HG02763 (cell line): ENCODE measurements around the gene MAP1S.
A peak's percentile ranks its signal among the peaks of the same experiment; 100 is the strongest.

ENCODE experiments used
- ATAC-seq: cut with Tn5 transposase; IDR thresholded peaks from one replicate; pipeline ENCODE4 v1.9.1; 2021; ENCODE audit warnings: mild to moderate bottlenecking, moderate library complexity; ENCODE audit not compliant: unreplicated experiment

The MAP1S gene

GRCh38 chr19:17737690-17738153, 18.4 kb downstream of the MAP1S start:
- ATAC-seq, result no peak

- no peak for ATAC-seq
Measured at GRCh38 chr19:17739121-17739875, 20.0 kb downstream of the MAP1S start.

- ATAC-seq, result no peak
Measured at GRCh38 chr19:17741456-17741855, 22.2 kb downstream of the MAP1S start.

- ATAC-seq, result no peak
Measured at GRCh38 chr19:17743874-17744580, 24.7 kb downstream of the MAP1S start.

- peak; percentile 69 for ATAC-seq
Measured at GRCh38 chr19:17747205-17748098, 28.2 kb downstream of the MAP1S start.

GRCh38 chr19:17748884-17749638, 29.8 kb downstream of the MAP1S start:
- ATAC-seq, result no peak

- no peak for ATAC-seq
Measured at GRCh38 chr19:17749912-17750317, 30.6 kb downstream of the MAP1S start.

GRCh38 chr19:17751103-17751911, 32.0 kb downstream of the MAP1S start, which contains the start of gene FCHO1:
FCHO1 (plus strand) TSS chr19:17751477; CDS start chr19:17755165, 3,688 bp downstream.
- ATAC-seq, result peak; percentile 36

- ATAC-seq, result no peak
Measured at GRCh38 chr19:17751912-17752273, 32.6 kb downstream of the MAP1S start.

- no peak for ATAC-seq
Measured at GRCh38 chr19:17752865-17753639, 33.8 kb downstream of the MAP1S start.

- ATAC-seq, result no peak
Measured at GRCh38 chr19:17753976-17754375, 34.7 kb downstream of the MAP1S start.

GRCh38 chr19:17754634-17755442, 35.6 kb downstream of the MAP1S start:
- ATAC-seq, result peak; percentile 47

GRCh38 chr19:17755443-17755890, 36.2 kb downstream of the MAP1S start:
- ATAC-seq, result no peak

- no peak for ATAC-seq
Measured at GRCh38 chr19:17755977-17756670, 36.8 kb downstream of the MAP1S start.

GRCh38 chr19:17757125-17757524, 37.8 kb downstream of the MAP1S start:
- ATAC-seq, result no peak

- ATAC-seq, result no peak
Measured at GRCh38 chr19:17758515-17758914, 39.2 kb downstream of the MAP1S start.

- ATAC-seq, result no peak
Measured at GRCh38 chr19:17761148-17761547, 41.9 kb downstream of the MAP1S start.
